ENCODE measurements around the gene PTPN12.
"Not testable (repeated sequence)": the region's sequence is repeated elsewhere in the genome, so short reads cannot be mapped to it uniquely, and the experiment has no call there.

Gene PTPN12

DNA sequence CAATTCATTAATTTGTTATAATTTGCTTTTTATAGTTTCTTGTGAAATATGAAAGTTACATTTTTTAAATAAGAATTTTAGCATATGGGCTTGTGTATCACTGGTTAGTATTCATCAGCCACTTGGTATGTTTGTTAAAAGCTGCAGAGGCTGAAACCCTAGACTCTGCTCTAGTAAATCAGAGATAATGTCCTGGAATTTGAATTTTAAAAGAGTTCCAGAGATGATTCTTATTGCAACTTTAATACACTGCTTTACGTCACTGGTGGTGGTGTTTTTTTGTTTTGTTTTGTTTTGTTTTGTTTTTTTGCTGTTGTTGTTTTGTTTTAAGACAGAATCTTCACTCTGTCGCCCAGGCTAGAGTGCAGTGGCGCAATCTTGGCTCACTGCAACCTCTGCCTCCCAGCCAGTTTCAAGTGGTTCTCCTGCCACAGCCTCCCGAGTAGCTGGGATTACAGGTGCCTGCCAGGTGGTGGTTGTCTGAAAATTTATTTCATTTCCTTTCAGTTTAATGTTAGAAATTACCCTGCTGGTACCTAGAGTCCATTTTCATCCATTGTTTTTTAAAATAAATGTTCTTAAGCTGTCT is 43.8 kb downstream of the PTPN12 start:
- no peak for DNase-seq (ENCODE audit: low spot score)

DNA sequence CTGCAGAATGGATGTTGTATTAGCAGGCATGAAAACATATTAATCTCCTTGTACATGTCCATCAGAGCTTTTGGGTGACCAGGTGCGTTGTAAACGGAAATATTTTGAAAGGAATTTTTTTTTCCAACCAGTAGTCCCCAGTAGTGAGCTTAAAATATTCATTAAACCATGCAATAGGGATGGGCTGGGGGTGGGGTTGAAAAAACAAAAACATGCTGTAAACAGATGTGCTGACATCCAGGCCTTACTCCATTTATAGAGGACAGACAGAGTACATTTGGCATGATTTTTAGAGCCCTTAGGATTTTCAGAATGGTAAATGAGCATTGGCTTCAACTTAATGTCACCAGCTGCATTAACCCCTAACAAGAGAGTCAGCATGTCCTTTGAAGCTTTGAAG is 50.2 kb downstream of the PTPN12 start:
- DNase-seq (ENCODE audit: low spot score), result no peak

DNA sequence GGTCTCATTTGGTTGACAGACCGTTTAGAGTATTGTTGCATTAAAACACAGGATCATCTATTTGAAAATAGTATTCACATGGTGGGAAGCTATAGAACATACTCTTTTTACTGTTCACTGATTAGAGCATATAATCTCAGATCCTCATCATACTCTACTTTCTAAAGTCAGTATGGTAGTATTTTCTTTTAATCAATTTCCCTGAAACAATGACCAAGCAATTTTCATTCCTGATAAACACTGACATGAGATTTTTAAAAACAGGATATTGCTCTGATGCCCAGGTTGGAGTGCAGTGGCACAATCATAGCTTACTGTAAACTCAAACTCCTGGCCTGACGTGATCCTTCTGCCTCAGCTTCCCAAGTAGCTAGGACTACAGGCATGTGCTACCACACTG is 63.9 kb downstream of the PTPN12 start:
- DNase-seq (ENCODE audit: low spot score), result no peak

DNA sequence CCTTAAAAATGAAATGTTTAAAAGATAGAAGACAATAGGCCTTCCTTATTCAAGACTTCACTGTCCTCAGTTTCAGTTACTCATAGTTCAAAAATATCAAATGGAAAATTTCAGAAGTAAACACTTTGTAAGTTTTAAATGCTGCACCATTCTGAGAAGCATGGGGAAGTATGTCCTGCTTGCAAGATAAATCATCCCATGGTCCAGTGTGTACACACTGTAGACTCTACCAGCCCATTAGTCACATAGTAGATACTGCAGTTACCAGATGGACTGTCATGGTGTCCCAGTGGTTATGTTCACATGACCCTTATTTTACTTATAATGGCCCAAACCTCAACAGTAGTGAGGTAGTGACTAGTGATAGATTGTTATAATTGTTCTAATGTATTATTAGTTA is 69.5 kb downstream of the PTPN12 start:
- DNase-seq (ENCODE audit: low spot score), result no peak

DNA sequence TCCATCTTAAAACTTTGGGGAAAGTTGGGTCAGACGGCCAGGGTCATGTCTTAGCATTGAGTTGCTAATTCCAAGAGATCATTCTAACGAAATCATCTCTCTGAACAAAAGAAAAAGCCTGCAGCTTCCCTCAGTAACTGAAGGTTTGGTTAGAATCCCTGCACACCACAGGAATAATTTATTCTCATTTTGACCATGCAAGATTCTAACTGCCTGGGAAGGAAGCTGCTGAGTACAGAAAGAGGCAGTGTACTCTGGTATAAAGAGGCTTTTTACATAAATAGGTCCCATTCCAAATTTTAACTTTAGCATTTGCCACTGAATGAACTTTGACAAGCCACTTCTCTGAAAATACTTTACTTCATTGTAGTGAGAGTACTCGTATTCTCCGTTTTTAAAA is 82.2 kb downstream of the PTPN12 start:
- no peak for DNase-seq (ENCODE audit: low spot score)

DNA sequence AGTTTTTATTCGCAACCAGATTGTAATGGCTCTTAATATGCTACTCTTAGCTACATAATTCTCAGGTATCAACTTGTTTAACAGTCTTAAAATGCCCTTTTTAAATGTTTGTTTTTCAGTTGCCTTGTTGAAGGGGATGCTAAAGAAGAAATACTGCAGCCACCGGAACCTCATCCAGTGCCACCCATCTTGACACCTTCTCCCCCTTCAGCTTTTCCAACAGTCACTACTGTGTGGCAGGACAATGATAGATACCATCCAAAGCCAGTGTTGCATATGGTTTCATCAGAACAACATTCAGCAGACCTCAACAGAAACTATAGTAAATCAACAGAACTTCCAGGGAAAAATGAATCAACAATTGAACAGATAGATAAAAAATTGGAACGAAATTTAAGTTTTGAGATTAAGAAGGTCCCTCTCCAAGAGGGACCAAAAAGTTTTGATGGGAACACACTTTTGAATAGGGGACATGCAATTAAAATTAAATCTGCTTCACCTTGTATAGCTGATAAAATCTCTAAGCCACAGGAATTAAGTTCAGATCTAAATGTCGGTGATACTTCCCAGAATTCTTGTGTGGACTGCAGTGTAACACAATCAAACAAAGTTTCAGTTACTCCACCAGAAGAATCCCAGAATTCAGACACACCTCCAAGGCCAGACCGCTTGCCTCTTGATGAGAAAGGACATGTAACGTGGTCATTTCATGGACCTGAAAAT is 89.7 kb downstream of the PTPN12 start:
- no peak for DNase-seq (ENCODE audit: low spot score)

DNA sequence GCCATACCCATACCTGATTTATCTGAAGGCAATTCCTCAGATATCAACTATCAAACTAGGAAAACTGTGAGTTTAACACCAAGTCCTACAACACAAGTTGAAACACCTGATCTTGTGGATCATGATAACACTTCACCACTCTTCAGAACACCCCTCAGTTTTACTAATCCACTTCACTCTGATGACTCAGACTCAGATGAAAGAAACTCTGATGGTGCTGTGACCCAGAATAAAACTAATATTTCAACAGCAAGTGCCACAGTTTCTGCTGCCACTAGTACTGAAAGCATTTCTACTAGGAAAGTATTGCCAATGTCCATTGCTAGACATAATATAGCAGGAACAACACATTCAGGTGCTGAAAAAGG is 90.2 kb downstream of the PTPN12 start:
- DNase-seq (ENCODE audit: low spot score), result no peak

DNA sequence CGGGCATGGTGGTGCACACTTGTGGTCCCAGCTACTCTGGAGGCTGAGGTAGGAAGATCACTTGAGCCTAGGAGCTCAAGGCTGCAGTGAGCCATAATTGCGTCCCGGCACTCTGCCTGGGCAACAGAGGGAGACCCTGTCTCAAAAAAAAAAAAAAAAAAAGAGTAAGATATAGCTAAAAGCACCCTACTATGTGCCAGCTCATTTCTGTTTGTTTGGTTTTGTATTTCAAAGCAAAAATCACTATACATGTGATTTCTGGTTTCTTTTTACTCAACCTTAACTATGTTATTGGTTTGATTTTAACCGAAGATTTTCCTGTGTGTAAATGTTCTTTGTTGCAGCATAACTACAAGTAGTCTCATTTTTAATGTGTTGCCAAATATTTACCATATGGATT is 92.7 kb downstream of the PTPN12 start:
- DNase-seq (ENCODE audit: low spot score), result no peak

DNA sequence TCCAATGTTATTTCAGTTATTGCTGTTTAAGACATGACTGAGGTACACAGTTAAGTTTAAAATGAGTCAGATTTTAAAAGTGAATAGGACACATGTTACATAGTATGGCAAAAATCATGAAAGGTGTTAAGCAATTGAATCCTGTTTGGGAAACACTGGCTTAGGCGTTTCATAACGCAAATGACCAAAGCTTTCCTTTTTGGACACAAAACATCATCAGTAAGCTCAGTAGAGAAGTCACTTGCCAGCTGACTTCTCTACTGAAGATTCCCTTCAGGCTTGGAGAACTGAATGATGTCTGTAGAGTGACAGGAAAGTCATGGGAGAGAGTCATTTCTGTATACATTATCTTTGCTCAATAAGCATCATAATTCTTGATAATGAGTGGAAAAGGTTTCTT is 94.7 kb downstream of the PTPN12 start:
- DNase-seq (ENCODE audit: low spot score), result no peak

DNA sequence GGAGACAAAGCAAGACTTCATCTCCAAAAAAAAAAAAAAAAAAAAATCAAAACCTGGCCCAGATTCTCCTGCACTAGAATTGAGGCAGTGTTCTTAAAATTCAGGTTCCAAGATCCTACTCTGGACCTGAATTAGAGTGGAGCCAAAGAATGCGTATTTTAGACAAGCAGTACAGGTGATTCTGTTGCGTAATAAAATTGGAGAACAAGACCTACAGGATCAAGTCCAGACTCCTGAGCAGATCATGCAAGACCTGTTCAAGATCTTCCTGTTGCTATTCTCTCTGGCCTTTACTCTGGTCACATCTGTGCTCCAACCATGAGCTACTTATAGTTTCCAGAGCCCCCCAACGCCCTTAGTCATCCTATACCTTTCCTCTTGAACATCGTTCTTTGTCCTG is 107.7 kb downstream of the PTPN12 start:
- DNase-seq (ENCODE audit: low spot score), result no peak

DNA sequence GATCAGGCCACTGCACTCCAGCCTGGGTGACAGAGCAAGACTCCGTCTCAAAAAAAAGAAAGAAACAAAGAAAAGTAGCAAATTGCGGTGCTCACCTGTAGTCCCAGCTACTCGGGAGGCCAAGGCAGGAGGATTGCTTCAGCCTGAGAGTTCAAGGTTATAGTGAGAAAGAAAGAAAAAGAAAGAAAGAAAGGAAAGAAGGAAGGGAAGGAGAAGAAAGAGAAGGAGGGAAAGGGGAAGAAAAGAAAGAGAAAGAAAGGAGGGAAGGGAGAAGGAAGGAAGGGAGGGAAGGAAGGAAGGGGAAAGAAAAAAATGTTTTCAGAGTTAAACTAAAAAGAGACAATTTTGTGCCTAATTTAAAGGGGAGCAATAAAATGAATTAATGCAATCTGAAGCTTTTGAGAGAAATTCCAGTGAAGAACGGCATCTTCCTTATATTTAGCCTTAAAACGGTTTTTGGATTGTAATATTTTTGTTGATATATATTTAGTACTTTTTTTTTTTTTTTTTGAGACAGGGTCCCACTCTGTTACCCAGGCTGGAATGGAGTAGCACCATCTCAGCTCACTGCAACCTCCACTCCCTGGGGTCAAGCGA is 111.7 kb downstream of the PTPN12 start:
- DNase-seq (ENCODE audit: low spot score), result no peak

DNA sequence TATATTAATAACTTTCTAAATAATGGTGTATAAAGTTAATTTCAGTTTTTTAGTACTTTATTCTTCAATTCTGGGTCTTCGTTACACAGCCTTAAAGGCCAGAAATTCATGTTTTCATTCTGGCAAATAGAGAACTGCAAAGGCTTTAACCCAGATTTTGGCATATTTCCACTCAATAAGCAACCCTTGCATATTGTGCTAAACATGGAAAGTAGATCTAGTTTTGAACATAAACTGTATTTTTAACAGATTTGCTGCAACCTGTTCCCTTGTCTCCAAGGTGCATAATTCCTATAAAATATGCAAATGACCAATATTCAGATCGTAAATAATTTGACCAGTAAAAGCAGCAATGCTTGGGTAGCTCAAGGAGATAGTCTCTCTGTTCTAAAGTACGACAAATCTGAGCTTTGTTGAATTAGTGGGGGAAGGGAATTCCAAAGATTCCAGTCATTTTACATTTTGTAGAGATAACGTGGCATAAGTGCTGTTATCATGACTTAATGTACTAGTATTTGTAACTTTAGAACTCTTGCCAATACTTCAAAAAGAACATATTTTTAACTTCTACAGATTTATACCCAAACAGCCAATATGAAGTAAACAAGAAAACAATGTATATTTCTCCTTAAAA is 112.7 kb downstream of the PTPN12 start:
- no peak for DNase-seq (ENCODE audit: low spot score)

DNA sequence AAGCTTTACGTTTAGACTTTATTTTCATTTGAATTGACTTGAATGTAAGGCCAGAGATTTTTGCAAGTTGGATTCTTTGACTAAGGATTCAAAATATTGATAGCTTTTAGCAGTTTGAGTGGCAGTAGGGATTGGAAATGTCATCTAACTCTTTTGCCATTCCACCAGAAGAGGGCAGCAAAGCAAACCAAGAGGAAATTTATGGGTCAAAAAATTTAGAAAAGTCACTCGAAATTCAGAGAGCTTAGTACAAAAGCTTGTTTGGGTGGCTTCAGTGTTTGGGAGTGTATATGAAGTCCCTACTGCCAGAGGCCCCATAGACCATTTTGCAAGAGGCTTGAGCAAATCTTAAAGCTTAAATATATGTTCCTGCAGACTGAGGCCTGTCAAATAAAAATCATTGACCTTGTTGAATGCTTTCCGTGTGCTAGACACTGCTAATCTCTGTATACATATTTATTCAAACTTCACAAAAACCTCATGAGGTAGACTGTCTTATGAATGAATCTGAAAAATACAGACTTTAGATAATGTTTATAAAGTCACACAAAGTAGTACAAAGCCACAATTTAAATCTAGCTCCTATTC is 114.6 kb downstream of the PTPN12 start:
- peak; percentile 15 for DNase-seq (ENCODE audit: low spot score)

DNA sequence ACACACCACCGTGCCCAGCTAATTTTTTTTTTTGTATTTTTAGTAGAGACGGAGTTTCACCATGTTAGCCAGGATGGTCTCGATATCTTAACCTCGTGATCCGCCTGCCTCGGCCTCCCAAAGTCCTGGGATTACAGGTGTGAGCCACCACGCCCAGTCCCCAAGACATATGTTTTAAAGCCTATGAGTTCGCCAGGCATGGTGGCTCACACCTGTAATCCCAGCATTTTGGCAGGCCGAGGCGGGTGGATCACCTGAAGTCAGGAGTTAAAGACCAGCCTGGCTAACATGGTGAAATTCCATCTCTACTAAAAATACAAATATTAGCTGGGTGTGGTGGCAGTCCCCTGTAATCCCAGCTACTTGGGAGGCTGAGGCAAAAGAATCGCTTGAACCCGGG is 115.7 kb downstream of the PTPN12 start:
- not testable (repeated sequence) for DNase-seq (ENCODE audit: low spot score)

DNA sequence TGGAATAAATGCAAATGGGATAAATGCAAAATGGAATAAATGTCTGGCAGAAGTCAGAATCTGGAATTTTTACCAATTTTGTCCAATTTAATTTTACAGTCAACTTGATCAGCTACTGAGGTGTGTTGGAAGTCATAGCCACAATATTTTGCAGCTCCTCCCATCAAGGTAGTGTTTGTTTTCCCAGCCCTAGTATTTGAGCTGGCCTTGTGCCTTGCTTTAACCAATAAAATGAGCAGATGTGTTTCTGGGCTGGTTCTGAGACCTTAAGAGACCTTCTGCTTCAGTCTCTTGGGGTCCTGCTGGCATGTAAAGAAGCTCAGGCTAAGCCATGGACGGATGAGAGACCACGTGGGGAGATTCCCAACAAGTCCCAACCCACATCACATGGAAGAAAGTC is 116.5 kb downstream of the PTPN12 start:
- DNase-seq (ENCODE audit: low spot score), result no peak

DNA sequence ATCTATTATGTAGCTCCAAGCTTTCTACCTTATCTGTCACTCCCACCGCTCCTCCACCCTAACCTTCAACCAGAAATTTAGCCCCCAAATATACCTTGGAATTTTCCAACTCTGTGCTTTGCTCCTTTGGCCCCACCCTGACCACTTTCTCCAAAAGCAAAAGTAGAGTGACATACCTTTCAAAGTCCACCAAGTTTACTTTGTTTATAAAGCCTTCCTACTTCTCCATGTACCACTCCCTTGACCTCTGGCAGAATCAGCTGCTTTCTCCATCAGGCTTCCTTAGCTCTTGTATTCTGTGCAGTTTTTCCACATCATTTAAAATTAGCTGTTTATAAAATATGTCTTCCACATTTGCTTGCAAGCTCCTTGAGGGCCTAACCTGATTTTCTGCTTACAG is 118.3 kb downstream of the PTPN12 start:
- DNase-seq (ENCODE audit: low spot score), result no peak

DNA sequence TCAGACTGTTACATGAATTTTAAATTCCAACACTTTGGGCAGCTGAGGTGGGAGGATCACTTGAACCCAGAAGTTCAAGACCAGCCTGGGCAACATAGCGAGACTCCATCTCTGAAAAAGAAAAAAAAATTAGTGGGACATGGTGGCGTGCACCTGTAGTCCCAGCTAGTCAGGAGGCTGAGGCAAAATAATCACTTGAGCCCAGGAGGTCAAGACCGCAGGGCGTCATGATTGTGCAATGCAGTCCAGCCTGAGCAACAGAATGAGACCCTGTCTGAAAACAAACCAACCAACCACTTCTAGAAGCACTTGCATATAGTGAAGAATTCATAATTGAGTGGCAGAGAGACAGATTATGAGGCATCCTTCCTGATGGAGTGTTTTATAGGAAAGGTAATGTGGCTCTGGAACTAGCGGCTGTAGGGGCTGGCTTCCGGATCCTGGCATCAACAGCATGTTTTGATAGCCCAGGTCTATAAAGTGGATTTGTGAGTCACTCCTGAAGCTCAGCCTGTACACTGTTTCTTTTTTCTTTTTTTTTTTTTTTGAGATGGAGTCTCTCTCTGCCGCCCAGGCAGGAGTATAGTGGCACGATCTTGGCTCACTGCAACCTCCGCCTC is 118.9 kb downstream of the PTPN12 start:
- no peak for DNase-seq (ENCODE audit: low spot score)

DNA sequence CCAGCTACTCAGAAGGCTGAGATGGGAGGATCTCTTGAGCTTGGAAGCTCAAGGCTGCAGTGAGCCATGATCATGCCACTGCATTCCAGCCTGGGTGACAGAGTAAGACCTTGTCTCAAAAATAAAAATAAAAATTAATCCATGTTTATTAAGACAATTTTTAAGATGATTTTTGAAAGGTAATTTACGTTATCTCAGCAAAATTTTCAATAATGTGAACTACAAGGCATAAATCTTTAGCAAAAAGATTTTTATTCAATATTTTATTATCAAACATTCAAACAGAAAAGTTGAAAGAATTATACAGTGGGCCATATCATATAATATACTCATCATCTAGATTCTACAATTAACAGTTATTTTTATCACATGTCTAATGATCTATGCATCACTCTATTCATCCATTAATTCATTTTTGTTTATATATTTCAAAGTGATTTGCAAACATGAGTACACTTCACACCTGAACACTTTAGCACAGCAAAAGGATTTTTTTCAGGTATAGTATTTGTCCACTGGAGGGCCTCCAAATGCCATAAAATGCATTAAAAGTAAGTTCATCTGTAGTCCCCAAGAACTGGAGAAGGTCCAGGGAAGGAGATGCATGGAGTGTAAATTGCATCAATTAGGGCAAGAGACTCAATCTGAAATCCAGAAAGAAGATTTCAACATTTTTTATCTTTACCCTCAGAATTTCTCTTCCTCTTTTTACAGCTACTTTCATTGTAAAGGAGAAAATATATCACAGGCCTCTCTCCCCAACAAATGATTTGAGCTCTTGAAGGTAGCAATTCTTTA is 120.5 kb downstream of the PTPN12 start:
- peak; percentile 4 for DNase-seq (ENCODE audit: low spot score)

DNA sequence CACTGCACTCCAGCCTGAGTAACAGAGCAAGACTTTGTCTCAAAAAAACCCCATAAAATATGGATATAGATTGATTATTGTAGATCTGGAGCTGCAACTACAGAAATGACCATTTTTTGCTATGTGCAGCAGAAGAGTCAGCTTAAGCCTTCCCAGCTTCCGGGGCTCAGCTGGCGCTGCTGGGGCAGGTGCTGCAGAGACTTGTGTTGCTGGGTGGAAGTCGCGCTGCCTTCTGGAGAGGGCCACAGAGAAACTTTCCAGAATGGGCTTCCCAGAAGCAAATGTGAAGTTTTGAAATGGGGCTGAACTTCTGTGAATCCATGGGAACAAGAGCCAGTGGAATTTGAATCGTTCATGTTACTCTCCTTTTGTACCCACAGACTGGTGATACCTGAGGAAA is 121.8 kb downstream of the PTPN12 start:
- no peak for DNase-seq (ENCODE audit: low spot score)

DNA sequence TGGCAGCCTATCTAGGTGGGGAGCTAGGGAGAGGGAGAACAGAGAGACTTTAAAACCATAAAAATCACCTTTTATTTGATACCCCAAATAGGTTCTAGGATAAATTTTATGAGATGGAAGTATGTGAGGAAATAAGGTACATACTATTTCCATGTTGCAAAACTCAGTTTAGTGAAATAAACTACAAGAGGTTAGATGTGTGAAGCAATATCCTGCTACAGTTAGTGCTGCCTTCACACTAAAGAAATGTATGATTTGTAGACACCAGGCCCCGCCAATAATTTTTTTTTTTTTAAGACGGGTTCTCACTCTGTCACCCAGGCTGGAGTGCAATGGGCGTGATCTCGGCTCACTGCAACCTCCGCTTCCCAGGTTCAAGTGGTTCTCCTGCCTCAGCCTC is 124.7 kb downstream of the PTPN12 start:
- DNase-seq (ENCODE audit: low spot score), result no peak

DNA sequence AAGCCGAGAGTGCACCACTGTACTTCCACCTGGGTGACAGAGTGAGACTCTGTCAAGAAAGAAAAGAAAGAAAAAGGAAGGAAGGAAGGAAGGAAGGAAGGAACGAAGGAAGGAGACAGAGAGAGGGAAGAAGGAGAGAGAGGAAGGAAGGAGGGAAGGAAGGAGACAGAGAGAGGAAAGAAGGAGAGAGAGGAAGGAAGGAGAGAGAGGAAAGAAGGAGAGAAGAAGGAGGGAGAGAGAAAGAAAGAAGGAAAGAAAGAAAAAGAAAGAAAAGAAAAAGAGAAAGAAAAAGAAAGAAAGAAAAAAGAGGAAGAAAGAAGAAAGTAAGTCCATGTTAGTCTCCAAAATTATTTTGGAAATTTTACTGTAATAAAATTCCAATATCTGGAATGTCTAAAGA is 125.8 kb downstream of the PTPN12 start:
- no peak for DNase-seq (ENCODE audit: low spot score)

DNA sequence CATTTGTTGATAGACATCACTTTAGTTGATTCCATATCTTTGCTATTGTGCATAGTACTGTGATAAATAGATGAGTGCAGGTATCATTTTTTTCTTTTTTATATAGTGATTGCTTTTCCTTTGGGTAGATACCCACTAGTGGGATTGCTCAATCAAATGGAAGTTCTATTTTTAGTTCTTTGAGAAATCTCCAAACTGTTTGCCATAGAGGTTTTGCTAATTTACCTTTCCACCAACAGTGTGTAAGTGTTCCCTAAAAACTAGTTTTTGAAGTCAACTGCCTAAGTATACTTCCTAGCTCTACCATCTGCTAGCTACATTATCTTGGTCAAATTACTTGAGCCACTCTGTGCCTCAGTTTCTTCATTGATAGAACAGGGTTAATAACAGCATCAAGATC is 127.6 kb downstream of the PTPN12 start:
- no peak for DNase-seq (ENCODE audit: low spot score)
